ENCODE data around the gene RASSF9. TPM values are rescaled to one million over a fixed set of nuclear protein-coding genes. Genes with fewer than 3 reads are reported as not detected.

RASSF9 gene
- 1 to 10 TPM; 5.7 to 6.2 TPM for total RNA-seq
- long read RNA-seq, donor 1, full-length matches to known transcripts: 1 of 2 reads
- long read RNA-seq, donor 1, partial matches to known transcripts: 0 of 2 reads
- long read RNA-seq, donor 1, other reads (novel, unspliced or antisense): 1 of 2 reads
- long read RNA-seq, donor 2, full-length matches to known transcripts: 4 of 5 reads
- long read RNA-seq, donor 2, partial matches to known transcripts: 0 of 5 reads
- long read RNA-seq, donor 2, other reads (novel, unspliced or antisense): 1 of 5 reads

GRCh38 chr12:85836197-85837090, at the start of gene RASSF9:
Gene RASSF9, minus strand, starts transcription at chr12:85836409. Its CDS starts 208 bp downstream, at chr12:85836201.
- intact Hi-C loops (cut with DNase I): no loop called here
- peak; percentile 86 for DNase-seq (ENCODE audit: low spot score)

DNA sequence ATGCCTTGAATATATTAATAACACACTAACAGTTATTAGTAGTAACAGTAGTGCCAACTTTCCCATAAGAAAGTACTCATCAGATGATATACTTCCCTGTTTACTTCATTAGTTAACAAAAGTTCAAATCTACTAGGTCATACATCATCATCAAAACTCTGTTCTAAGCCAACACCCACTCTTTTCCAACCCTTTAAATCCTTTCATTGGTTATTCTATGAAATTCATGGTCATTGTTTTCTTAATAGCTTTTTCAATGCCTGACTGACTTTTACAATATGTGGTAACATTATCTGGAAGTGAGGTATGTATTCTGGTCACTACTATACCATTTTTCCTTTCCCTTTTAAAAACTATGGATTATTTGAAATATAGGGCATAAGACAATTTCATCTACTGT, 47.6 kb upstream of the RASSF9 start:
- DNase-seq (ENCODE audit: low spot score): no peak
- intact Hi-C loops (cut with DNase I): loop anchor here in 1 of 2 donors (2.0 kb wide), 1 partner anchor 69 kb away; no protein-coding TSS in a partner anchor

- intact Hi-C loops (cut with DNase I): no loop called here
- DNase-seq (ENCODE audit: low spot score): no peak
These were observed 41.2 kb upstream of the RASSF9 start for GRCh38 chr12:85877459-85877858.

DNA sequence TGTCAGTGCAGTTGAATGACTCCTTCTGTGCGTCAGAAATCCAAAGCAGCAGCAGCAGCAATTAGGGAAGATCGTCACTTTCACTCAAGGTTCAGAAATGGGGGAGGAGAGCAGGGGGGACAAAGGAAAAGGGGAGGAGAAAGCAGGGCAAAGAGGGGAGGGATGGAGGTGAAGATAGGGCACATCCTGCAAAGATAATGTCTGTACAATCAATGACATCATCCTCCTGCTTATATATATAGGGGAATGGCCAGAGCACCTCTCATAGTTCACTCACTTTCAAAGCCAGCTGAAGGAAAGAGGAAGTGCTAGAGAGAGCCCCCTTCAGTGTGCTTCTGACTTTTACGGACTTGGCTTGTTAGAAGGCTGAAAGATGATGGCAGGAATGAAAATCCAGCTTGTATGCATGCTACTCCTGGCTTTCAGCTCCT, 37.8 kb upstream of the RASSF9 start, which contains the start of gene NTS:
NTS (plus strand) TSS at position 265 of the 431 bp plus-strand sequence; CDS start at position 374, 109 bp downstream.
- intact Hi-C loops (cut with DNase I): no loop called here

DNA sequence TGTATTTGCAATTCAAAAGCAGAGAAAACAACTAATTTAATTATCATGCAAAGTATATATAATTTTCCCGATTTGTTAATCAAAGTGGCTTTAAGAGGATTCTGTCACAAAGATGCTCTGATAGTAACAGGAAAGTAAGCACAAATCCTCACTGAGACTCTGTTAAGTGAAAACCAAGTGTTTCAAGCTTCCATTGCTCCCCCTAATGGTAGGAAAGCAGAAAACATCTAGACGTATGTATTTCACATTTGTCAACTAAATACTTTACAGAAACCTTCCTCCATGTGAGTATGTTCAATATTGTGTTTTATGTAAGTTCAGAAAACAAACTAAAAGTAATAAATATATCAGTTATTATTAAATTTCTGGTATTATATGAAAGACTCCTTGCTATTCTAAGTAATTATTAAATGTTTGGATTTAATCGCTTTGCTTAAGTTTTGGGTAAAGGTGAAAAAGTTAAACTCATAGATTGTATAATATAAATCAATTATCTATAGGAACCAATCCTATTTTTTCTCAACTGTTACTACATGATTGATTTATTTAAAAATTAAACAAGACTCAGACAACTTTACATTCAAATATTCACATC, 36.4 kb upstream of the RASSF9 start:
- DNase-seq (ENCODE audit: low spot score): no peak
- intact Hi-C loops (cut with DNase I): no loop called here

More for the DNA sequence above, 37.8 kb upstream of the RASSF9 start, which contains the start of gene NTS:
- DNase-seq (ENCODE audit: low spot score): no peak

DNA sequence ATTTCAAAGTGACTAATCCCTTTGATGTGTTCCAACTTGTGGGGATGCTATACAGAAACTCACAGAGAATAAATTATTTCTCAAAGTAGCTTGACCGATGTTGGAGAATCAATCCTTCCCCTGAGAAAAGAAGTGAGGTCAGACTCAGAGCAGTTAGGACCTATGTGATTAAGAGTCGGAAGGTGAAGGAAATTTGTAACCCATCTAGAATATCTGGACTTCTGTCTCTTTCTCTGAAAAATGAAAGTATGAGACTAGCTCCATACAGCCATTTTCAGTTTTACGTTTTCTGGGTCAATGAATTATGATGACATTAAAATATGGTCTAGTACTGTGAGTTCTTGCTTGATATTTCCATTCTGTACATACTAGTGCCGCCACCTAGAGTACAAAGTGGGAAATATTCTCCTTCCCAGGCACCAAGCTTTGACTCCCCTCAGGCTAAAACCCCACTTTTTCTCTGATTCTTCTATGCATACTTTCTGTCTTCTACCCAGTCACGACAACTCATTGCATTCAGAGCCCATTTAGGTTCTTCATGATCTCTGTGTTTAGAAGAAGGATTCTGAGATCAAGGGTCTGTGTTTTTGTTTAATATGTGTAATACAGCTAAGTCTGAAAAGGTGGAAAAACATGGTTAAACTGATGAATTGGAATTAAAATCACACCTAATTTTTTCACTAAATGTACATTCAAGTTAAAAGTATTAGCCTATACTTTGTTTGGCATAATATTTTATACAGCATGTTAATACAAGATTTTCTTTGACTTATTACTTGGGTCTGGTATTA, 31.0 kb upstream of the RASSF9 start:
- intact Hi-C loops (cut with DNase I): loop anchor here (5.0 to 10.0 kb wide), 4 partner anchors 290 to 1362 kb away; no protein-coding TSS in a partner anchor
- no peak for DNase-seq (ENCODE audit: low spot score)

DNA sequence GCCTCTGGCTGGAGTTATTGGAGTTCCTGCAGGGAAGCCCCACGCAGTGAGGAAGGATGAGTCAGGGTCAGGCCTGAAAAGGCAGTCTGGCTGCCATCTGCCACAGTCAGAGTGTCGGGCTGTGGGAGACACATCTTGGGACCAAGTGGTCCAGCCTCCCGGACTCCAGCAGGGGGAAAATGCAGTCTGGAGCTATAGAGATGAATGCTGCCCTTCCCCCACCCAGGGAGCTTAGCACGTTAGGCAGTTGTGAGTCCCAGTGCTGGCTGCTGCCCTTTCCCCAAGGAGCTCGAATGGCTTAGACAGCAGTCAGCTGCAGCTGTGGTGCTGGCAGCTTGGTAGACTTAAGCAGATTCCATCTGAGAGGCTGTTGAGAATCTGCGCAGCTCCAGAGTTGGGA, 29.7 kb upstream of the RASSF9 start:
- no peak for DNase-seq (ENCODE audit: low spot score)
- intact Hi-C loops (cut with DNase I): loop anchor here (5.0 to 10.0 kb wide), 4 partner anchors 289 to 1361 kb away; no protein-coding TSS in a partner anchor

GRCh38 chr12:85856966-85857365, 20.8 kb upstream of the RASSF9 start:
- no peak for DNase-seq (ENCODE audit: low spot score)
- intact Hi-C loops (cut with DNase I): no loop called here

DNA sequence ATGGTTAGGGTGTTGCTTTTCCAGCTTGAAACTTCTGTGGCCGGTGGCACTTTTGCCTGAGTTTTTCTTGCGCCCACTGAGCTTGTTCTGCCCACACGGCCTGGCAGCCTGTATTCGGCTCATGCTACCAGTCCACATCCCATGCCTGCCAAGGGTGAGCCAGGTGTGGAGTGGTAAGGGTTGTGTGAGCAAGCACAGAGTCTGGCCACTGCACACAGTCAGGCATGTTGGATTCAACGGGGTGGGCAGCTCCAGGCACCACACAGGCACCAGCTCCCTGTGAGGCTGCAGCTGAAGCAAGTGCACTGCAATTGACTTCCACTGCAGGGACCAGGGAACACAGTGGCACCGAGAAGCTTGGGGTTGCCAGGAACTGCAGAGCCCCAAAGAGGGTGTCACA, 19.1 kb upstream of the RASSF9 start:
- no peak for DNase-seq (ENCODE audit: low spot score)

DNA sequence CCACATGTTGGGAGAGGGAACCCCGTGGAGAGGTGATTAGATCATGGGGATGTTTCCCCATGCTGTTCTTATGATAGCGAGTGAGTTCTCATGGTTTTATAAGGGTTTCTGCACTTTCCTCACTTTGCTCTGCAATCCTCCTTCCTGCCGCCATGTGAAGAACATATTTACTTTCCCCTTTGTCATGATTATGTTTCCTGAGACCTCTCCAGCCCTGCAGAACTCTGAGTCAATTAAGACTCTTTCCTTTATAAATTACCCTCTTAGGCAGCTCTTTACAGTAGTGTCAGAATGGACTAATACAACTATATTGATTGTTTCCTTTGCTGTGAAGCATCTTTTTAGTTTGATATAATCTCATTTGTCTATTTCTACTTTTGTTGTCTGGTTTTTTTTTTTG, 13.1 kb upstream of the RASSF9 start:
- intact Hi-C loops (cut with DNase I): no loop called here
- no peak for DNase-seq (ENCODE audit: low spot score)

More for the DNA sequence above, 19.1 kb upstream of the RASSF9 start:
- intact Hi-C loops (cut with DNase I): no loop called here

DNA sequence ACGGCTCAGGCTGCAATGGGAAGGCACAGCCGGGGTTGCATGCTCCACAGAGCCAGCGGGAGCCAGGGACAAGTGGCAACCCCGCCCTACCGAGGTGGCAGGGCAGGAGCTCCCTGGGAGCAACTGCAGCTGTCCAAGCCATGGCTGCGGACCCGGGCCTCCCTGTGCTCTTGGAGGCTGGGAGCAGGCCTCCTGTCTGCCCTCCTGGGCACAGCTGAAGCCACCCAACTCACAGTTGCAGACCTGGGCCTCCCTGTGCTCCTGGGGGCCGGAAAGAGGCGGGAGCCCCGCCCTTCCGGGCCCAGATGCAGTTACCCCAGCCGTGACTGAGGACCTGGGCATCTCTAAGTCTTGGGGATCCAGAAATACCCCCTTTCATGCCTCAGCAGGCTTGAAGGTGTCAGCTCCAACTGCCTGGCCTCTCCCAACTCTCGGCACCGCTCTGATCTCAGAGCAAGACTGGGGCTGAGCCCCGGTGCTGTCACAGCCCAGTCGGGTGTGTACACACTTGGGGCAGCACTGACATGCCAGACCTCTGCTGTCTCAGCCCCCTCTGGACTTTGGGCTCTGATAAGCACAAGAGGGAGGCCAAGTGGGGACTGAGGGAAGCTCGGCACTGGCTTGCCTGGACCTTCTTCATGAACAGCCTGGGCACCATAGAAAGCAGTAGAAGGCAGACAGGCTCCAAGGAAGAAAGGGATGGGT, 7.5 kb upstream of the RASSF9 start:
- intact Hi-C loops (cut with DNase I): no loop called here

GRCh38 chr12:85835426-85836196, 598 bp downstream of the RASSF9 start:
- DNase-seq (ENCODE audit: low spot score): no peak
- intact Hi-C loops (cut with DNase I): no loop called here

More for the DNA sequence above, 7.5 kb upstream of the RASSF9 start:
- no peak for DNase-seq (ENCODE audit: low spot score)

DNA sequence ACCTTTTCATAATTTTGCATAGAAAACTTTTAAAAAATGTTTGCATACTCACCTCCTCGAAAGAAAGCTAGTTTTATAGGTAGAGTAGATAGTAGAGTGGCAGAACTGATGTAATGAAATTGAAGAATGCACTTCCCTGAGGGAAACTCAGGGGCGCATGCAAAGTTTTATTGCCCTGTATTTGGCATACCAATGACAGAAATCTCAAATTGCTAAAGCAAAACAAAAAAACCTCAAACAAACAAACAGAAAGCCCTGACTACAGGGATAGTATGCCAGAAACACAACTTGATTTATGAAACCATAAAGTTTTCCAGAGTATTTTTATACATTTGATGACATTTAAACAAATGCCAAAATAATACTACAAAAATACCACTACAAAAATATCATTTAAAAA, 1.8 kb downstream of the RASSF9 start:
- intact Hi-C loops (cut with DNase I): no loop called here
- no peak for DNase-seq (ENCODE audit: low spot score)

DNA sequence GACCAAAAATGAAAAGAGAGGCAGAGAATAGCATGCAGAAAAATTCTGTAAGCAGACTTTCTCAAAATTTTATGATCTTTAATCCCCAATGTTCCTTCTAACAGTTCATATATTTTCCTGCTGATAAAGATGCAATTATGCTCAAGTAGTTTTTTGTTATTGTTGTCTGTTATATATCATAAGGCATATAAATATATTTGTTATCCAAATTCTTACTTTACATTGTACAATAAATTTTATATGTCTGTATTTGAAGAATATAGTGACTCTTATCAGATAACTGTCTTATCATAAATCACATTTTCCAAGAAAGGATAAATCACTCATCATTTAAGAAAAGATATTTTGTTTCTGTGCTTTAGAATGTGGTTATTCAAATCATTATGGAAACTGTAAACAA, 2.6 kb downstream of the RASSF9 start:
- DNase-seq (ENCODE audit: low spot score): no peak
- intact Hi-C loops (cut with DNase I): no loop called here

DNA sequence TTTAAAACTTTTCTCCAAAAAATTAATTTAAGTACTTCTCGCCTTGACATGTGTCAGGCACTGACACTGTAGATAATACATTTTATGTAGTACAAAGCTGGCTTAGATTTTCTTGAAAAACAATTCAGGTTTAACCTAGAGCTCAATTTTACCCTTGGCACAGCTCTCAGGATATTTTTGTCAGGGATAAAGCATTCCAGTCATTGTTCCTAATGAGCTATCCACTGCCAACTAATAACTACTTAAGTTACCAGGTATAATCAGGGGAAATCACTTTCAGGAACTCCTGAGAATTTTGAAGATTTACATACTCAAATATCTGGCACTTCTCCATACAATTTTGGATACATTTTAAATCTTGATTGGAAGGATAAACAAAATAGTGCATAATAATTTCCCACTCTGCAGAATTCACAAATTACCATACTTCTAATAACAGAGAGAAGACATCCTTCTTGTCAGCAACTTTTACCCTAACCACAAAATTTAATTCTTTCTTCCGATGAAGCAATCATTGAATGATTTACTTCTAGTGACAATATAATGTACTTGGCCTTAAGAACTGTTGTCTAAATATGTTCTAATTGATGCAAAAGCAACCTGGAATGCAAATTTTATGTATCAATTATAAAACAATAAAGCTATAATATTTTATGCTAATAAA, 4.8 kb downstream of the RASSF9 start:
- DNase-seq (ENCODE audit: low spot score): no peak
- intact Hi-C loops (cut with DNase I): no loop called here

DNA sequence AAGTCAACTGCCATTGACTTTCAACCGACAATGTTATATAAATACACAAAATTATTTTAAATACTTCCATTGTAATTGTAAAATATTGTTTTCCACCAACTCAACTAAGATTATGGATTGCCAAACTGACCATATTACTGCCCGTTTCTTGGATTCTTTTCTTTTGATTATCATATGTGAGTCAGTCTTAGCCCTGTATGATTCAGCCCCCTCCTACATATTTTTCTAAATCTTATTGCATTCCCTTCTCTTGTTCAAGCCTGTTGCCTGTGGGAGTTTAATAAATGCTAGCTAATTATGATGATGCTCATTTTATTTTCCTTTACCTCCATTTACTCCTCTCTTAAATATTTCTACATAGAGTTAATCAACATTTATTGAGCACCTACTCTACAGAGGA, 6.8 kb downstream of the RASSF9 start:
- intact Hi-C loops (cut with DNase I): no loop called here
- no peak for DNase-seq (ENCODE audit: low spot score)

- intact Hi-C loops (cut with DNase I): no loop called here
- no peak for DNase-seq (ENCODE audit: low spot score)
These were observed 7.6 kb downstream of the RASSF9 start for GRCh38 chr12:85828576-85828975.

Measured in posterior vena cava (tissue), 2 donors.